ENCODE results near the gene JOSD2. TPM values are rescaled to one million over a fixed set of nuclear protein-coding genes. Genes with fewer than 3 reads are reported as not detected.

Gene JOSD2, protein sequence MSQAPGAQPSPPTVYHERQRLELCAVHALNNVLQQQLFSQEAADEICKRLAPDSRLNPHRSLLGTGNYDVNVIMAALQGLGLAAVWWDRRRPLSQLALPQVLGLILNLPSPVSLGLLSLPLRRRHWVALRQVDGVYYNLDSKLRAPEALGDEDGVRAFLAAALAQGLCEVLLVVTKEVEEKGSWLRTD
- total RNA-seq (10 to 100 TPM; 24.2 to 40.5 (median 39.5) TPM), polyA plus RNA-seq (55.2 TPM)
- long read RNA-seq, donor 1, transcript JOSD2-204 (5 exons, 996 nt): major isoform, 12 of 22 reads
- long read RNA-seq, donor 1, partial matches to known transcripts: 0 of 22 reads
- long read RNA-seq, donor 1, other reads (novel, unspliced or antisense): 5 of 22 reads
- long read RNA-seq, donor 2, transcript JOSD2-204 (5 exons, 996 nt): major isoform, 16 of 23 reads
- long read RNA-seq, donor 2, partial matches to known transcripts: 0 of 23 reads
- long read RNA-seq, donor 2, other reads (novel, unspliced or antisense): 5 of 23 reads
- long read RNA-seq, donor 3, transcript JOSD2-204 (5 exons, 996 nt): major isoform, 12 of 22 reads
- long read RNA-seq, donor 3, transcript JOSD2-205 (5 exons, 802 nt): minor isoform, 6 of 22 reads
- long read RNA-seq, donor 3, partial matches to known transcripts: 1 of 22 reads
- long read RNA-seq, donor 3, other reads (novel, unspliced or antisense): 1 of 22 reads
- long read RNA-seq, donor 4, transcript JOSD2-205 (5 exons, 802 nt): minor isoform, 6 of 24 reads
- long read RNA-seq, donor 4, transcript JOSD2-204 (5 exons, 996 nt): major isoform, 11 of 24 reads
- long read RNA-seq, donor 4, partial matches to known transcripts: 4 of 24 reads
- long read RNA-seq, donor 4, other reads (novel, unspliced or antisense): 1 of 24 reads

DNA sequence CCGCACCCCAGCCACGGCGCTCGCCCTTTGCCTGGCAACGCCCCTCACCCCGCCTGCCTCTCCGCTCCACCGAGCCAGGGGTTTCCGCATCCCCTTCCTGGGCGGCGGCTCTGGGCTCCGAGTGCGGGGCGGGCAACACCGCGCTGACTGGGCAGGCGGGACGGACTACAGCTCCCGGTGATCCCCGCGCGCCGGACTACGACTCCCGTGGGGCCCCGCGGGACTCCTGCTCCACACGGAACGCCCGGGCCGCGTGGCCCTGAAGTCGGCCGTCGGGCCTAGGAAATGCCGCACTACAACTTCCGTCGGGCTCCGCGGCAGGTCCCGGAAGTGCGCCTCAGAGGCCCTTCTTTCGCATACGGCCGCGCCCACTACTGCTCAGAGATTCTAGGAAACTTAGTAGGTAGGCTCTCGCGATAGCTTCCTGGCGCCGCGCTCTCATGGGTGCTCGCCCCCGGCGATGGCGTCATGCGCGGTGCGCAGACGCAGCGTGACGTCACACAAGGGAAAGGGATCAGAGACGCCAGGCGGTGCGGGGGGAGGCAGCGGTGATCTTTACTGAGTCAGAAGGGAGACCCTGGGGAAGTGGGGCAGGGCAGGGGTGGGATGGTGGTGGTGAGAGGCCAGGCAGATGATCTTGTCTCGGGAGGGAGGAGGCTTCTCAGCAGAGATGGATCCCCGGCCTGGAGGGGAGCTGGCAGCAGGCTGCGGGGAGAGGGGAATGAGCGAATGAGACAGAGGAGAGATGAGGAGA is at the start of gene JOSD2:
TSS of gene JOSD2 (minus strand) at position 123 of the 754 bp plus-strand sequence. CDS start 760 bp downstream, outside the sequence.
- H3K4me3 ChIP-seq (ENCODE audit: low read length): peak within 1 kb of the TSS; percentile 52
- H3K27ac ChIP-seq (ENCODE audit: low read length): peak within 1 kb of the TSS; percentile 49
- no peaks in the 10 kb centered on the region for H3K9me3 ChIP-seq (ENCODE audit: control insufficient read depth, low read length)
- intact Hi-C loops (cut with DNase I): no loop called here
- H3K27me3 ChIP-seq (ENCODE audit: control insufficient read depth, insufficient read depth): no peaks in the 10 kb centered on the region
- peaks cover 3% of the 10 kb centered on the region for H3K4me1 ChIP-seq (ENCODE audit: control insufficient read depth, insufficient read depth, low read length)
- ATAC-seq: peak; percentile 96 to 97
- peak; percentile 99 to 100 (median 100) for DNase-seq
- WGBS: 1% methylated on average over 69 of the region's 69 CpGs

DNA sequence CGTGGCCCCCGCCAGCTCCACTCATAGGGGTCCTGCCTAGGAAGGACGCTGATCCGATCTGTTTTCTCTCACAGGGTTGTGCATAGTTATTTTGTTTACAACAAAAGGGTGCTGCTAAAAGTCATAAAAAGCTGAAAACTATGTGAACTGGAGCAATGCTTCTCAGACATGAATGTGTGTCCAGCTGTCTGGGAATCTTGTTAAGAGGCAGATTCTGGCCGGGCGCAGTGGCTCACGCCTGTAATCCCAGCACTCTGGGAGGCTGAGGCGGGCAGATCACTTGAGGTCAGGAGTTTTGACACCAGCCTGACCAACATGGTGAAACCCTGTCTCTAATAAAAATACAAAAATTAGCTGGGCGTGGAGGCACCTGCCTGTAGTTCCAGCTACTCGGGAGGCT is 48.6 kb upstream of the JOSD2 start:
- Histone ChIP-seq H3K4me1 (ENCODE audit: control insufficient read depth, insufficient read depth, low read length) (no peaks in the 10 kb centered on the region), H3K27ac (ENCODE audit: low read length) (no peak overlapping the region), H3K27me3 (ENCODE audit: control insufficient read depth, insufficient read depth) (no peaks in the 10 kb centered on the region), H3K9me3 (ENCODE audit: control insufficient read depth, low read length) (no peaks in the 10 kb centered on the region), H3K4me3 (ENCODE audit: low read length) (no peak overlapping the region)
- ATAC-seq (no peak), DNase-seq (no peak)
- 58% methylated on average over 10 of the region's 10 CpGs for WGBS
- intact Hi-C loops (cut with DNase I): no loop called here

- intact Hi-C loops (cut with DNase I): no loop called here
- H3K4me1 ChIP-seq (ENCODE audit: control insufficient read depth, insufficient read depth, low read length): no peaks in the 10 kb centered on the region
- H3K9me3 ChIP-seq (ENCODE audit: control insufficient read depth, low read length): no peaks in the 10 kb centered on the region
- 94% methylated on average over 13 of the region's 13 CpGs for WGBS
- DNase-seq: no peak
- no peak for ATAC-seq
- H3K27me3 ChIP-seq (ENCODE audit: control insufficient read depth, insufficient read depth): no peaks in the 10 kb centered on the region
- no peak overlapping the region for H3K4me3 ChIP-seq (ENCODE audit: low read length)
- H3K27ac ChIP-seq (ENCODE audit: low read length): no peak overlapping the region
These were observed 47.5 kb upstream of the JOSD2 start for GRCh38 chr19:50558449-50558848.

GRCh38 chr19:50558039-50558438 is 47.0 kb upstream of the JOSD2 start:
- ATAC-seq (no peak), DNase-seq (no peak)
- no peaks in the 10 kb centered on the region for H3K27me3 ChIP-seq (ENCODE audit: control insufficient read depth, insufficient read depth)
- no peaks in the 10 kb centered on the region for H3K9me3 ChIP-seq (ENCODE audit: control insufficient read depth, low read length)
- H3K4me3 ChIP-seq (ENCODE audit: low read length): no peak overlapping the region
- H3K27ac ChIP-seq (ENCODE audit: low read length): no peak overlapping the region
- intact Hi-C loops (cut with DNase I): no loop called here
- WGBS: 96% methylated on average over 4 of the region's 4 CpGs
- no peaks in the 10 kb centered on the region for H3K4me1 ChIP-seq (ENCODE audit: control insufficient read depth, insufficient read depth, low read length)

DNA sequence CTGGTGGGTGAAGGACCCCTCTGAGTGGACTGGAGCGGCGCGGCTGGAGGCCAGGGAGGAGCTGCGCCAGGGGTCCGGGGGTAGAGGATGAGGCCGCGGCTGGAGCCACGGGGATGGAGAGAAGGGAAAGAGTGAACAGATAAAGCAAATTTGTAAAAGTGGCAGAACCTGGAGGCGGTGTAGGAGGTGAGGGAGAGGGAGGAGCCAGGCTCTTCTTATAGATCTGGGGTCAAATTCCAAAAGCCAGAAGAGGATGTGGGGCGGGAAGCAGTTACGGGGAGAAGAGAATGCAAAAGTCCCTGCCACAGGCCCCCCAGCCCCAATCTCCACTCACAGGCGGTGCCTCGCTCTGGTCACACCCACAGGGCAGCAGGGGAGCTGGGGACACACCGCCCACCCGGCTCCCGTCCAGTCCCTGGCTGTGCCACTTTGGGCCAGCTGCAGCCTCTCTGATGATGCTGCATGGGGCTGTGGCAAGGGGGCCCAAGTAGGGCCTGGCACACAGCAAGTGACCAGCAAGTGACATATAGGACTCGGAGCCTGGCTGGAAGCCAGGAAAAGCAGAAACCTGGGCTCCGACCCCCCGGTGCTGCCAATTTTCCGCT is 46.1 kb upstream of the JOSD2 start:
- DNase-seq (no peak), ATAC-seq (no peak)
- H3K27me3 ChIP-seq (ENCODE audit: control insufficient read depth, insufficient read depth): no peaks in the 10 kb centered on the region
- no peaks in the 10 kb centered on the region for H3K9me3 ChIP-seq (ENCODE audit: control insufficient read depth, low read length)
- peak overlapping the region; percentile 61 for H3K4me3 ChIP-seq (ENCODE audit: low read length)
- 23% methylated on average over 20 of the region's 20 CpGs for WGBS
- H3K4me1 ChIP-seq (ENCODE audit: control insufficient read depth, insufficient read depth, low read length): no peaks in the 10 kb centered on the region
- intact Hi-C loops (cut with DNase I): no loop called here
- no peak overlapping the region for H3K27ac ChIP-seq (ENCODE audit: low read length)

GRCh38 chr19:50556282-50557008 is 45.5 kb upstream of the JOSD2 start:
- Histone ChIP-seq H3K27me3 (ENCODE audit: control insufficient read depth, insufficient read depth) (no peaks in the 10 kb centered on the region), H3K27ac (ENCODE audit: low read length) (no peak overlapping the region), H3K4me1 (ENCODE audit: control insufficient read depth, insufficient read depth, low read length) (no peaks in the 10 kb centered on the region), H3K9me3 (ENCODE audit: control insufficient read depth, low read length) (no peaks in the 10 kb centered on the region), H3K4me3 (ENCODE audit: low read length) (peak overlapping the region; percentile 61)
- intact Hi-C loops (cut with DNase I): no loop called here
- ATAC-seq (peak; percentile 64 to 82), DNase-seq (peak; percentile 87 to 92 (median 92))
- under 1% methylated on average over 39 of the region's 39 CpGs for WGBS

DNA sequence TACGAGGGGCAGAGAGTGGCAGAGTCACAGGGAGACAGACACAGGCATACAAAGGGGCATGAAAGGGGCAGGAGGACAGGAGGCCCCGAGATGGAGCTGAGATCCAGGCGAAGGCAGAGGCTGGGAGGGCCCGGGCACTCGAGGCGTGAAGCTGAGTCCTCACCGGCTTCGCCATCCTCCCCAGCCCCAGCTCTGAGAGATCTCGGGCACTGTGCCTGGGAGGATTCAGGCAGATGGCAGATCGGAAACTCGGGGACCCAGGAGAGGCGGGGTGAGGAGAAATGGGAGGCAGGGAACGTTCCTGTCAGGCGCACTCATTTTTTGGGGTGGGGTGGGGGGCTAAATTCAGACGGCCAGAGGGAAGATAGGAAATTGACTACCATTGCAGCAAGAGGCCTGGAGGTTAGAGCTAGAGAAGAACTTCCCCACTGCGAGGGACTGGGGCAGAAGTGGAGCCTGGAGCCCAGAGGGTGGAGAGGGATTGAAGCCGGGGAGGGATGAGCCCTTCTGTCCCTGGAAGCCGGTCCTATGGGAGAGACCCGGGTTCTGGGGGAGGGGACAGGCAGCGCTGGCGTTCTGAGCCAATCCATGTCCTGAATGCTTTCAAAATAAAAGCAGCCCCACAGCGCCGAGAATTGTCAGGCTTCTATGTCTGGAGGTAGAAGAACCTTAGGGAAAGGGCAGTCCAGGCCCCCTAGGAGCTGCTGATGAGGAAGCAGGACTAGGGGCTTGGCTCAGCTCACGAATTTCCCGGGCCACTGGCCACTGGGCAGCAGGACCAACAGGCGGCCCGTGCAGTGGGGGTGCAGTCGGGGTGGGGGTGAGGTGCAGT is 44.7 kb upstream of the JOSD2 start:
- DNase-seq (no peak), ATAC-seq (no peak)
- 36% methylated on average over 28 of the region's 28 CpGs for WGBS
- Histone ChIP-seq H3K9me3 (ENCODE audit: control insufficient read depth, low read length) (no peaks in the 10 kb centered on the region), H3K4me3 (ENCODE audit: low read length) (peak overlapping the region; percentile 61), H3K27me3 (ENCODE audit: control insufficient read depth, insufficient read depth) (no peaks in the 10 kb centered on the region), H3K4me1 (ENCODE audit: control insufficient read depth, insufficient read depth, low read length) (no peaks in the 10 kb centered on the region), H3K27ac (ENCODE audit: low read length) (no peak overlapping the region)
- intact Hi-C loops (cut with DNase I): no loop called here

DNA sequence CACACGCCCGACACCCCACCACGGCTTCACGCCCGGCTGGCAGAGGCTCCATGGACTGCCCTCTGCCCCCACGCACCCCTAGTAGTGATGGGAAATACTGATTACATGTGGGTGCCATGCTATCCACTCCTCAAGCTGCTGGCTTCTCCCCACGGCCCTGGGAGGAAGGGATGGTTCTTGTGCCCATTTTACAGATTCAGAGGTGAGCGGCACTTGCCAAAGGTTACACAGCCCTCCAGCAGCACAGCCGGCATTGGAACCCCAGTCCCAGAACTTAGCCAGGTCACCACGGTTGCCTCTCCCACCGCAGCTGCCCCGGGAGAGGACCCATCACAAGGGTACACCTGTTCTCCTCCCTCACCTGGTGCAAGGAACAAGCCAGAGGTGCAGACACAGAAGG is 44.0 kb upstream of the JOSD2 start:
- Histone ChIP-seq H3K27me3 (ENCODE audit: control insufficient read depth, insufficient read depth) (no peaks in the 10 kb centered on the region), H3K4me1 (ENCODE audit: control insufficient read depth, insufficient read depth, low read length) (no peaks in the 10 kb centered on the region), H3K9me3 (ENCODE audit: control insufficient read depth, low read length) (no peaks in the 10 kb centered on the region), H3K27ac (ENCODE audit: low read length) (no peak overlapping the region), H3K4me3 (ENCODE audit: low read length) (no peak overlapping the region)
- WGBS: 86% methylated on average over 12 of the region's 12 CpGs
- intact Hi-C loops (cut with DNase I): no loop called here
- DNase-seq (no peak), ATAC-seq (no peak)

- ATAC-seq (no peak), DNase-seq (no peak)
- Histone ChIP-seq H3K4me3 (ENCODE audit: low read length) (no peak overlapping the region), H3K9me3 (ENCODE audit: control insufficient read depth, low read length) (no peaks in the 10 kb centered on the region), H3K27ac (ENCODE audit: low read length) (no peak overlapping the region), H3K4me1 (ENCODE audit: control insufficient read depth, insufficient read depth, low read length) (no peaks in the 10 kb centered on the region), H3K27me3 (ENCODE audit: control insufficient read depth, insufficient read depth) (no peaks in the 10 kb centered on the region)
- intact Hi-C loops (cut with DNase I): no loop called here
- WGBS: 92% methylated on average over 10 of the region's 10 CpGs
These were observed 43.2 kb upstream of the JOSD2 start for GRCh38 chr19:50554212-50554611.

All from right cardiac atrium (tissue), 5 donors.